ENCODE data around the gene RAB39A.
A peak's percentile ranks its signal among the peaks of the same experiment; 100 is the strongest.
"Not testable (repeated sequence)": the region's sequence is repeated elsewhere in the genome, so short reads cannot be mapped to it uniquely, and the experiment has no call there.

The RAB39A gene

GRCh38 chr11:107928046-107928766, at the start of gene RAB39A:
RAB39A (plus strand) TSS chr11:107928448; CDS start chr11:107928569, 121 bp downstream.
- H3K9me3 ChIP-seq: no peaks in the 10 kb centered on the region; the same call in 1 of the 2 replicates
- H3K4me1 ChIP-seq: peaks cover 6% of the 10 kb centered on the region; the same call in 1 of the 2 replicates
- no peak for TF ChIP-seq Cebpa-rat (IDR thresholded peaks at IDR 0.05)
- peak within 1 kb of the TSS; percentile 63 for H3K4me3 ChIP-seq
- no peak within 1 kb of the TSS for H3K9ac ChIP-seq
- peaks cover 16% of the 10 kb centered on the region for H3K27me3 ChIP-seq
- no peak within 1 kb of the TSS for H3K27ac ChIP-seq
- H4K20me1 ChIP-seq: no peaks in the 10 kb centered on the region
- no peaks in the 10 kb centered on the region for H3K36me3 ChIP-seq
- H3K4me2 ChIP-seq: peak within 1 kb of the TSS; percentile 69

DNA sequence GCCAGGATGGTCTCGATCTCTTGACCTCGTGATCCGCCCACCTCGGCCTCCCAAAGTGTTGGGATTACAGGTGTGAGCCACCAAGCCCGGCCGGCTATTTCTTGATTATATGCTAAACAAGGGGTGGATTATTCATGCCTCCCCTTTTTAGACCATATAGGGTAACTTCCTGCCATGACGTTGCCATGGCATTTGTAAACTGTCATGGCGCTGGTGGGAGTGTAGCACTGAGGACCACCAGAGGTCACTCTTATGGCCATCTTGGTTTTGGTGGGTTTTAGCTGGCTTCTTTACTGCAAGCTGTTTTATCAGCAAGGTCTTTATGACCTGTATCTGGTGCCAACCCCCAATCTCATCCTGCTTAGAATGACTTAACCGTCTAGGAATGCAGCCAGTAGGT, 46.8 kb upstream of the RAB39A start:
- H3K27me3 ChIP-seq, H3K4me2 ChIP-seq, H3K27ac ChIP-seq, H3K36me3 ChIP-seq, H3K4me3 ChIP-seq, H4K20me1 ChIP-seq, H3K4me1 ChIP-seq, H3K9ac ChIP-seq, H3K9me3 ChIP-seq: not testable (repeated sequence)

- no peak for TF ChIP-seq Cebpa-rat (IDR thresholded peaks at IDR 0.05)
- Histone ChIP-seq H3K36me3 (no peaks in the 10 kb centered on the region), H4K20me1 (no peaks in the 10 kb centered on the region), H3K27me3 (no peaks in the 10 kb centered on the region), H3K4me2 (no peak overlapping the region), H3K4me1 (no peaks in the 10 kb centered on the region), H3K27ac (no peak overlapping the region), H3K9me3 (no peaks in the 10 kb centered on the region), H3K4me3 (no peak overlapping the region), H3K9ac (no peak overlapping the region)
These were observed 46.0 kb upstream of the RAB39A start for GRCh38 chr11:107882095-107882820.

- Histone ChIP-seq H3K27ac (no peak overlapping the region), H3K27me3 (no peaks in the 10 kb centered on the region)
These were observed 30.0 kb upstream of the RAB39A start for GRCh38 chr11:107898270-107898669.

GRCh38 chr11:107908211-107908610, 20.0 kb upstream of the RAB39A start:
- no peaks in the 10 kb centered on the region for H3K36me3 ChIP-seq
- no peak overlapping the region for H3K9ac ChIP-seq
- no peak overlapping the region for H3K4me3 ChIP-seq
- no peak overlapping the region for H3K4me2 ChIP-seq
- TF ChIP-seq Cebpa-rat (IDR thresholded peaks at IDR 0.05): no peak
- H4K20me1 ChIP-seq: no peaks in the 10 kb centered on the region
- H3K9me3 ChIP-seq: peaks cover 18% of the 10 kb centered on the region
- no peaks in the 10 kb centered on the region for H3K27me3 ChIP-seq
- H3K27ac ChIP-seq: no peak overlapping the region
- no peaks in the 10 kb centered on the region for H3K4me1 ChIP-seq

More at GRCh38 chr11:107898270-107898669, 30.0 kb upstream of the RAB39A start:
- Histone ChIP-seq H4K20me1 (no peaks in the 10 kb centered on the region), H3K9me3 (no peaks in the 10 kb centered on the region), H3K4me2 (no peak overlapping the region), H3K4me1 (no peaks in the 10 kb centered on the region), H3K36me3 (no peaks in the 10 kb centered on the region), H3K9ac (no peak overlapping the region), H3K4me3 (no peak overlapping the region)
- no peak for TF ChIP-seq Cebpa-rat (IDR thresholded peaks at IDR 0.05)

DNA sequence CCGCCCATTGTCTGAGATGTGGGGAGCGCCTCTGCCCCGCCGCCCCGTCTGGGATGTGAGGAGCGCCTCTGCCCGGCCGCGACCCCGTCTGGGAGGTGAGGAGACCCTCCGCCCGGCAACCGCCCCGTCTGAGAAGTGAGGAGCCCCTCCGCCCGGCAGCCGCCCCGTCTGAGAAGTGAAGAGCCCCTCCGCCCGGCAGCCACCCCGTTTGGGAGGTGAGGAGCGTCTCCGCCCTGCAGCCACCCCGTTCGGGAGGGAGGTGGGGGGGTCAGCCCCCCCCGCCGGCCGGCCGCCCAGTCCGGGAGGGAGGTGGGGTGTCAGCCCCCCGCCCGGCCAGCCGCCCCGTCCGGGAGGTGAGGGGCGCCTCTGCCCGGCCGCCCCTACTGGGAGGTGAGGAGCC, 15.8 kb upstream of the RAB39A start:
- not testable (repeated sequence) for H3K4me1 ChIP-seq, H3K27me3 ChIP-seq, H3K4me3 ChIP-seq, H3K27ac ChIP-seq, H3K36me3 ChIP-seq, H3K4me2 ChIP-seq, H3K9ac ChIP-seq, H4K20me1 ChIP-seq
- H3K9me3 ChIP-seq: peaks cover 18% of the 10 kb centered on the region

DNA sequence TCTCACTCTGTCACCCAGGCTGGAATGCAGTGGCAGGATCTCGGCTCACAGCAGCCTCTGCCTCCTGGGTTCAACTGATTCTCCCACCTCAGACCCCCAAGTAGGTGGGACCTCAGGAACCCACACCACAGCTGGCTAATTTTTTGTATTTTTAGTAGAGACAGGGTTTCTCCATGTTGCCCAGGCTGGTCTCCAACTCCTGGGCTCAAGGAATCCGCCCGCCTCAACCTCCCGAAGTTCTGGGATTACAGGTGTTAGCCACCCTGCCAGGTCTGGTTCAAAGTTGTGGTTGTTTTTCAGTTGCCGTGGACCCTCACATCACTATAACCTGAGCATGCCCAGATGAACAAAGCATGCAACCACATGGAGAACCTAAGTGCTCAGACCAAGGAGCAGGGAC, 13.0 kb upstream of the RAB39A start:
- Histone ChIP-seq H3K4me1 (no peaks in the 10 kb centered on the region), H3K9ac (no peak overlapping the region), H3K9me3 (peaks cover 18% of the 10 kb centered on the region), H3K27me3 (no peaks in the 10 kb centered on the region), H3K4me2 (no peak overlapping the region), H3K27ac (no peak overlapping the region), H4K20me1 (no peaks in the 10 kb centered on the region), H3K4me3 (no peak overlapping the region), H3K36me3 (no peaks in the 10 kb centered on the region)
- no peak for TF ChIP-seq Cebpa-rat (IDR thresholded peaks at IDR 0.05)

GRCh38 chr11:107916671-107917241, 11.5 kb upstream of the RAB39A start:
- H3K9me3 ChIP-seq: peaks cover 6% of the 10 kb centered on the region
- no peak overlapping the region for H3K27ac ChIP-seq
- no peak overlapping the region for H3K4me3 ChIP-seq
- H3K27me3 ChIP-seq: no peaks in the 10 kb centered on the region
- no peaks in the 10 kb centered on the region for H3K4me1 ChIP-seq
- no peaks in the 10 kb centered on the region for H3K36me3 ChIP-seq
- no peak overlapping the region for H3K4me2 ChIP-seq
- H3K9ac ChIP-seq: no peak overlapping the region
- no peak for TF ChIP-seq Cebpa-rat (IDR thresholded peaks at IDR 0.05)
- no peaks in the 10 kb centered on the region for H4K20me1 ChIP-seq

DNA sequence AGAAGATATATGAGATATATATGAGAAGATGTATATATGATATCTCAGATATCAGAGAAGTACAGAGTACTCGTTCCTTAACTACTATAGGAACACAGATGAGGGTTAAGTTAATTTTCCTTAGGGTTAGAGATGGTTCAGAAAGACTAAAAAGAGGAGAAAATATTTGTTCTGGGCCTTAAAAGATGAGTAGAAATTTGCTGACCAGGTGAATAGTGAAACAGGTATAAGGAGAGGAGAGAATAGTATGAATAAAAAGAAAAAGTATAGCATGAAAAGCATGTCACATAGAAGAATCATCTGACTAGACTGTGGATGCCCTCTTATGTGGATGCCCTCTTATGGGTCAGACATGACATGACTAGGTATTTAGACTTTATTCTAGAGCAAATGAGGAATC, 6.3 kb upstream of the RAB39A start:
- Histone ChIP-seq H4K20me1 (no peaks in the 10 kb centered on the region), H3K9me3 (no peaks in the 10 kb centered on the region), H3K27me3 (no peaks in the 10 kb centered on the region), H3K4me2 (no peak overlapping the region), H3K4me3 (no peak overlapping the region), H3K36me3 (no peaks in the 10 kb centered on the region), H3K27ac (no peak overlapping the region), H3K9ac (no peak overlapping the region), H3K4me1 (no peaks in the 10 kb centered on the region)
- TF ChIP-seq Cebpa-rat (IDR thresholded peaks at IDR 0.05): no peak

GRCh38 chr11:107923519-107923918, 4.7 kb upstream of the RAB39A start:
- not testable (repeated sequence) for H3K36me3 ChIP-seq, H3K9me3 ChIP-seq, H3K4me1 ChIP-seq, H3K9ac ChIP-seq, H3K27ac ChIP-seq, H4K20me1 ChIP-seq, H3K4me2 ChIP-seq, H3K4me3 ChIP-seq, H3K27me3 ChIP-seq
